Adipocyte (in vitro differentiated cells): ENCODE data around the gene NGB.
A peak's percentile ranks its signal among the peaks of the same experiment; 100 is the strongest.

Source experiments
- DNase-seq: peaks from one replicate; pipeline ENCODE4 v3.0.0-alpha.2; 2015; ENCODE audit warnings: low read depth
- H3K27me3 ChIP-seq: replicated peaks from 2 replicates; pipeline ENCODE4 v1.7.0; 2013; ENCODE audit warnings: mild to moderate bottlenecking, low read length, moderate library complexity; ENCODE audit not compliant: control insufficient read depth, insufficient read depth
- H3K36me3 ChIP-seq: 2 replicates; pipeline ENCODE4 v1.7.0; 2013; ENCODE audit warnings: low read length, mild to moderate bottlenecking, moderate library complexity; ENCODE audit not compliant: control insufficient read depth, insufficient read depth, severe bottlenecking
- H3K4me1 ChIP-seq: 2 replicates; pipeline ENCODE4 v1.7.0; 2013; ENCODE audit warnings: mild to moderate bottlenecking, low read length, moderate library complexity; ENCODE audit not compliant: control insufficient read depth, insufficient read depth
- H3K4me3 ChIP-seq: 2 replicates; pipeline ENCODE4 v1.7.0; 2013; ENCODE audit warnings: mild to moderate bottlenecking, low read length, moderate library complexity
- H3K9ac ChIP-seq: 2 replicates; pipeline ENCODE4 v1.7.0; 2013; ENCODE audit warnings: mild to moderate bottlenecking, low read length, moderate library complexity
- H3K9me3 ChIP-seq: 2 replicates; pipeline ENCODE4 v1.7.0; 2013; ENCODE audit warnings: mild to moderate bottlenecking, low read length, moderate library complexity; ENCODE audit not compliant: control insufficient read depth

Gene NGB

GRCh38 chr14:77310026-77310425, 39.0 kb upstream of the NGB start:
- no peak for DNase-seq
- no peaks in the 10 kb centered on the region for H3K27me3 ChIP-seq
- peaks cover 30% of the 10 kb centered on the region for H3K4me1 ChIP-seq

GRCh38 chr14:77309131-77309530, 38.1 kb upstream of the NGB start:
- peaks cover 19% of the 10 kb centered on the region for H3K36me3 ChIP-seq
- H3K9me3 ChIP-seq, result no peaks in the 10 kb centered on the region
- DNase-seq, result no peak
- H3K27me3 ChIP-seq, result no peaks in the 10 kb centered on the region
- H3K4me3 ChIP-seq, result no peak overlapping the region
- peaks cover 23% of the 10 kb centered on the region for H3K4me1 ChIP-seq
- H3K9ac ChIP-seq, result no peak overlapping the region

More at GRCh38 chr14:77310026-77310425, 39.0 kb upstream of the NGB start:
- H3K9ac ChIP-seq, result no peak overlapping the region
- H3K36me3 ChIP-seq, result peaks cover 11% of the 10 kb centered on the region
- H3K9me3 ChIP-seq, result no peaks in the 10 kb centered on the region
- no peak overlapping the region for H3K4me3 ChIP-seq

GRCh38 chr14:77306851-77307496, 36.0 kb upstream of the NGB start:
- no peaks in the 10 kb centered on the region for H3K27me3 ChIP-seq
- H3K4me1 ChIP-seq, result peaks cover 30% of the 10 kb centered on the region
- H3K9ac ChIP-seq, result peak overlapping the region; percentile 4
- peak; percentile 76 for DNase-seq
- H3K36me3 ChIP-seq, result peaks cover 24% of the 10 kb centered on the region
- no peaks in the 10 kb centered on the region for H3K9me3 ChIP-seq
- no peak overlapping the region for H3K4me3 ChIP-seq

GRCh38 chr14:77306416-77306815, 35.4 kb upstream of the NGB start:
- H3K36me3 ChIP-seq, result peaks cover 24% of the 10 kb centered on the region
- H3K4me3 ChIP-seq, result no peak overlapping the region
- no peak for DNase-seq
- H3K9me3 ChIP-seq, result no peaks in the 10 kb centered on the region
- H3K4me1 ChIP-seq, result peaks cover 30% of the 10 kb centered on the region
- H3K9ac ChIP-seq, result no peak overlapping the region
- H3K27me3 ChIP-seq, result no peaks in the 10 kb centered on the region

- Histone ChIP-seq H3K36me3 (peaks cover 24% of the 10 kb centered on the region), H3K27me3 (no peaks in the 10 kb centered on the region), H3K9ac (no peak overlapping the region), H3K9me3 (no peaks in the 10 kb centered on the region), H3K4me3 (no peak overlapping the region), H3K4me1 (peaks cover 30% of the 10 kb centered on the region)
- no peak for DNase-seq
Measured at GRCh38 chr14:77305696-77306095, 34.7 kb upstream of the NGB start.

DNA sequence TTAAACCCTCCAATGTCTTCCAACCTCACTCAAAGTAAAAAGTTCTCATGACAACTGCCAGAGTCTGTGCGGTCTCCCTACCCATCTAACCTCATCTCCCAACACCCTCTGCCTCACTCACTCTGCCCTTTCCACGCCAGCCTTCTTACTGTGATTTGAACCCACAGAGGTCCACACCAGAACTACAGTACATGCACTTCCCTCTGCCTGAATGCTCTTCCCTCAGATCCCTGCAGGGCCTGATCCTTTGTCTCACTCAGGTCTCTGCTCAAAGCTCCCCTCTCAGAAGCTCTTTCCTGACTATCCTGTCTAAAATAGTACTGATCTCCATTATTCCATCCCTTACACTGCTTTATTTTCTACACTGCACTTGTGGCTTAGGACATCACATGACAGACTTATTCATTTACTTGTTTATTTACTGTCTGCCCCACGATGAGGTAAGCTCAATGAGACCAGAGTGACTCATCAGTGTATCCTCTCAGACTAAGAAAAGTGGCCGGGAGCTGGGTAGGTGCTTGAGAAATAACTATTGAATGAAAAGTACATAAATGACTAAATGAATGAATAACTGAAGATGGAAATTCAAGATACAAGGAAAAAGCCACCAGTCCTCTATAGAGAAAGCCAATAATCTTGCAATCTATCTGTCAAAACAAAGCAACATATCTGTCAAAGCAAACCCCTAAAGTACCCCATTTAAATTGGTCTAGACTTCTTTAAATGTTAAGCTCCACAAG, 32.6 kb upstream of the NGB start:
- Histone ChIP-seq H3K36me3 (peaks cover 29% of the 10 kb centered on the region), H3K27me3 (no peaks in the 10 kb centered on the region), H3K4me3 (no peak overlapping the region), H3K4me1 (peaks cover 30% of the 10 kb centered on the region), H3K9me3 (no peaks in the 10 kb centered on the region), H3K9ac (no peak overlapping the region)
- peak; percentile 97 for DNase-seq

- Histone ChIP-seq H3K36me3 (peaks cover 35% of the 10 kb centered on the region), H3K9me3 (no peaks in the 10 kb centered on the region), H3K4me3 (no peak overlapping the region), H3K9ac (no peak overlapping the region), H3K27me3 (no peaks in the 10 kb centered on the region), H3K4me1 (peaks cover 30% of the 10 kb centered on the region)
- DNase-seq, result peak; percentile 46
Measured at GRCh38 chr14:77302926-77303325, 31.9 kb upstream of the NGB start.

DNA sequence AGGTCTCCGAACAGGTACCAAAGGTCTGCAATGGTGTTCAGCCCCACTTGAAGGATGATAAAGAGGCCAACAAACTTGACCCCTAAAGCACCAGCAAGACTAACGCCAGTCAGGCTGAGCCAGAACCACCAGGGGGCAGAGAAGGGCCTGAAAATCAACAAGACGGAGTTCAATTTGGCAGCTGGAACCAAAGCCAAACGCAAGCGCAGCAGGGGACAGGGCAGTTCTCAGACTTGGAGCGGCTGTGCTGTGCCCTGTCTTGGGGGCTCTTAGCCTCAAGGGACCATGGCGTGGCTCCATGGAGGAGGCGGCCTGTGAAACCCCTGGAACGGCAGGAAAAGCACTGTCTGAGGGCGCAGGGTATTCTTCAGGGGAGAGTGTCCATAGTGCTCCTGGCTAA, 30.1 kb upstream of the NGB start:
- Histone ChIP-seq H3K36me3 (peaks cover 50% of the 10 kb centered on the region), H3K4me3 (no peak overlapping the region), H3K4me1 (peaks cover 18% of the 10 kb centered on the region), H3K27me3 (no peaks in the 10 kb centered on the region), H3K9me3 (no peaks in the 10 kb centered on the region), H3K9ac (no peak overlapping the region)
- DNase-seq, result peak; percentile 74

DNA sequence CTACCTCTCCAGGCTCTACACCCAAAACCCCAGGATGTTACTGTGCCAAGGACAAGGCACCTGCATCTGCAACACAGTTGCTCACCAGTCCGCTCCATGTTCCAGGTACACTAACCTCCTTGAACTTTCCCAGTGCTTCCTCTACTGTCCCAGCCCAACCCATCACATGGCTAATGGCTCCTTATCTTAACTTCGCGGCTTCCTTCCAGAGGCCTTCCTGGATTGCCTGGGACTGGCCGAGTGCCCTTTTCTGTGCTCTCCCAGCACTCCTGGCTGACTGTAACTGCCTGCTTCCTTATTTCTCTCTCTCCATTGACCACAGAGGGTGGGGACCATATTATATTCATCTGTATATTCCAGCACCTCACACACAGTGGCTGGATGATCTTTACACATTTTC, 28.8 kb upstream of the NGB start:
- no peaks in the 10 kb centered on the region for H3K9me3 ChIP-seq
- H3K4me3 ChIP-seq, result no peak overlapping the region
- H3K27me3 ChIP-seq, result no peaks in the 10 kb centered on the region
- peaks cover 43% of the 10 kb centered on the region for H3K36me3 ChIP-seq
- H3K9ac ChIP-seq, result no peak overlapping the region
- peaks cover 18% of the 10 kb centered on the region for H3K4me1 ChIP-seq
- DNase-seq, result no peak

GRCh38 chr14:77296906-77297305, 25.9 kb upstream of the NGB start:
- Histone ChIP-seq H3K9ac (no peak overlapping the region), H3K36me3 (peaks cover 36% of the 10 kb centered on the region)
- no peak for DNase-seq

DNA sequence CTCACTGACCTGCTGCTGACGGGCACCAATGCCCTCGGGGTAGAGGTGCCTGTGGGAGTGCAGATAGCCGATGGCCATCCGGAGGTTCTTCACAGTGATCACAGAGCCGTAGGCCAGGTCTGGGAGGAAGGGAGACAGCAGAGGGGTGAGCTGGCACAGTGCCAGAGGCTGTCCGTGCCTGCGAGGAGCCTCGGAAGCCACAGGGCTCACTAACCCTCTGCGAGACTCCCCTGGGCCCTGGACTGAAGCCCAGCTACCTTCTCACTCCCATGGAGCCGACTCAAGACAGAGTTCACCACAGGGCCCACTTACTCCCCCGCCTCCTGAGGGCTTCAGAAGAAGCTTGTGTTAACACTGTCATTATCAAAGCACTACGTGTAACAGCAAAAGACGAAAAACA, 25.1 kb upstream of the NGB start:
- Histone ChIP-seq H3K36me3 (peaks cover 39% of the 10 kb centered on the region), H3K9ac (no peak overlapping the region), H3K27me3 (no peaks in the 10 kb centered on the region), H3K4me3 (no peak overlapping the region), H3K9me3 (no peaks in the 10 kb centered on the region), H3K4me1 (no peaks in the 10 kb centered on the region)
- DNase-seq, result no peak

More at GRCh38 chr14:77296906-77297305, 25.9 kb upstream of the NGB start:
- Histone ChIP-seq H3K9me3 (no peaks in the 10 kb centered on the region), H3K27me3 (no peaks in the 10 kb centered on the region), H3K4me1 (no peaks in the 10 kb centered on the region), H3K4me3 (no peak overlapping the region)
